Karpas-422 (cell line): ENCODE results near the gene PTPRM. TPM values are rescaled to one million over a fixed set of nuclear protein-coding genes. Genes with fewer than 3 reads are reported as not detected.

Source experiments
- DNase-seq: peaks from one replicate; pipeline ENCODE4 v3.0.0-alpha.2; 2015
- H2AFZ ChIP-seq: fragments of 200-600 bp; sonication (generic); 2 replicates; pipeline ENCODE4 v1.6.1; 2014; ENCODE audit warnings: antibody characterized with exemption, low read length, mixed read lengths
- H3K27ac ChIP-seq: fragments of 200-600 bp; sonication (generic); 2 replicates; pipeline ENCODE4 v1.5.1; 2014; ENCODE audit warnings: mild to moderate bottlenecking, low read length, moderate library complexity
- H3K27me3 ChIP-seq: fragments of 200-600 bp; sonication (generic); 2 replicates; pipeline ENCODE4 v1.6.1; 2014; ENCODE audit warnings: low read length, mixed read lengths
- H3K36me3 ChIP-seq: fragments of 200-600 bp; sonication (generic); 2 replicates; pipeline ENCODE4 v1.6.1; 2014; ENCODE audit warnings: low read length, mixed read lengths; ENCODE audit not compliant: insufficient read depth
- H3K4me1 ChIP-seq: fragments of 200-600 bp; sonication (generic); 2 replicates; pipeline ENCODE4 v1.6.1; 2014; ENCODE audit warnings: mild to moderate bottlenecking, low read length, mixed read lengths
- H3K4me2 ChIP-seq: fragments of 200-600 bp; sonication (generic); 2 replicates; pipeline ENCODE4 v1.6.1; 2014; ENCODE audit warnings: low read length, low read depth, mild to moderate bottlenecking; ENCODE audit not compliant: poor library complexity, severe bottlenecking
- H3K4me3 ChIP-seq: fragments of 200-600 bp; sonication (generic); 2 replicates; pipeline ENCODE4 v1.5.1; 2014; ENCODE audit warnings: mild to moderate bottlenecking, antibody characterized with exemption, low read length, mixed read lengths
- H3K79me2 ChIP-seq: fragments of 200-600 bp; sonication (generic); 2 replicates; pipeline ENCODE4 v1.6.1; 2014; ENCODE audit warnings: mild to moderate bottlenecking, low read length, mixed read lengths
- H3K9ac ChIP-seq: fragments of 200-600 bp; sonication (generic); 2 replicates; pipeline ENCODE4 v1.6.0; 2014; ENCODE audit warnings: low read length
- H3K9me2 ChIP-seq: fragments of 200-600 bp; sonication (generic), shearing (Covaris generic); replicated peaks from 2 replicates; pipeline ENCODE4 v1.6.0; 2014; ENCODE audit warnings: mild to moderate bottlenecking, low read length, moderate library complexity; ENCODE audit not compliant: insufficient read depth
- H3K9me3 ChIP-seq: fragments of 300-700, 200-600 bp; sonication (generic); 2 replicates; pipeline ENCODE4 v1.6.1; 2014; ENCODE audit warnings: low read length, mixed read lengths
- H4K20me1 ChIP-seq: fragments of 200-600 bp; sonication (generic); 2 replicates; pipeline ENCODE4 v1.6.1; 2014; ENCODE audit warnings: mild to moderate bottlenecking, antibody characterized with exemption, low read length, low read depth; ENCODE audit not compliant: insufficient read depth
- total RNA-seq: library from RNA; depleted of rRNA; stranded (reverse); fragments of >200 nt; shearing (Covaris generic); gene quantifications from 2 replicates; pipeline ENCODE4 v1.2.3, GENCODE V29; 2014; ENCODE audit warnings: low replicate concordance

The PTPRM gene
- total RNA-seq, 1 experiment from 2014 or later = not detected

DNA sequence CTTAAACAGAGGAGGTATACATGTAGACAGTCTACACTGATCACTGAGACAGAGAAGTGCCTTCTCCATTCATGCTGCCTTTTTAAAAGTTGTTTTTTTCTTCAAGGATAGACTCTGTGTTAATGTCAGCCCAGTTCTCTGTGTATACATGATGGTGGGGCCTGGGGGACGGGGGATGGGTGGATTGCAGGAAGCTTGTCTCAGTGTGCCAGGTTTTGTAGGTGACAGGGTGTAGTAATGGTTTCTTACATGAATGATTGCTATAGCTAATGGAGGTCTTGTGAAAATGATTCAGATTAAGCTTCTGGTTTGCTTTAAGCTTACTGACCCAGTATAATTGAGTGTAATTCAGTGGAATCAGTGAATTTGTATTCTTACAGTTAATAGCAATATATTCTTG, 423.6 kb downstream of the PTPRM start:
- Histone ChIP-seq H2AFZ (no peak overlapping the region), H4K20me1 (no peaks in the 10 kb centered on the region), H3K9me3 (peaks cover 8% of the 10 kb centered on the region; the same call in 1 of the 2 replicates), H3K4me1 (no peaks in the 10 kb centered on the region), H3K9ac (no peak overlapping the region), H3K79me2 (no peaks in the 10 kb centered on the region), H3K4me2 (no peak overlapping the region), H3K27ac (no peak overlapping the region), H3K4me3 (no peak overlapping the region), H3K36me3 (no peaks in the 10 kb centered on the region), H3K27me3 (0 out of 2 replicates have a peak, but pooled peaks cover 3% of the 10 kb centered on the region), H3K9me2 (no peaks in the 10 kb centered on the region)
- DNase-seq = no peak

DNA sequence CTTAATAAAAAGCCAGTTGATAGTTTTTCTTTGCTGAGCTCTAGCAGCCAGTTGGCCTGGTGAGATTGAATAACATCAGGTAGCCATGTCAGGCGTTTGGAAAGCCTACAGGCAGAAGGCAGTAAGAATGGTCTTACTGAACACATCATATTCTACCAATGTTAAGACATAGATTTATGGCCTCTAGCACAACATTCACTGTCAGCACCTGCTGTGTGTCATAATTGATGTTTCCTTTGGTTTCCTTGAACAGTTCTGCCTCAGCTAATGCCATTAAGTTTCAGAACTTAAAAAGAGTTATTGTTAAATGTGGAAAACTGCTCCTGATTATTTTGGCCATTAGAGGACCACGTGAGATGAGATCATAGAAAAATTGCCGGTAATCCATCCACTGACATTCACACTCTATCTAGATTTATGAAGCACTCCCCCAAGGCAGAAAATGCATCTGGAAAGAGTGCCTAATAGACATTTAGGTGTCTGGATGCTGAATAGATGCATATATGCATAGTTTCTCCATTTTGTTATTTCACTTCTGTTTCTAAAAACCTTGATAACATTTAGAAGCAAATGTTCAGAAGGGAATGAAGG, 434.7 kb downstream of the PTPRM start:
- Histone ChIP-seq H3K36me3 (no peaks in the 10 kb centered on the region), H2AFZ (no peak overlapping the region), H3K27me3 (no peaks in the 10 kb centered on the region), H3K4me1 (no peaks in the 10 kb centered on the region), H4K20me1 (no peaks in the 10 kb centered on the region), H3K27ac (no peak overlapping the region), H3K4me3 (no peak overlapping the region), H3K4me2 (no peak overlapping the region), H3K9me3 (no peaks in the 10 kb centered on the region), H3K9ac (no peak overlapping the region), H3K79me2 (no peaks in the 10 kb centered on the region), H3K9me2 (no peaks in the 10 kb centered on the region)
- DNase-seq = no peak

GRCh38 chr18:8003878-8004675, 437.0 kb downstream of the PTPRM start:
- H3K4me2 ChIP-seq = no peak overlapping the region
- H3K36me3 ChIP-seq = no peaks in the 10 kb centered on the region
- H3K27me3 ChIP-seq = no peaks in the 10 kb centered on the region
- no peak overlapping the region for H3K27ac ChIP-seq
- no peak overlapping the region for H3K9ac ChIP-seq
- H2AFZ ChIP-seq = no peak overlapping the region
- no peaks in the 10 kb centered on the region for H3K9me2 ChIP-seq
- no peak for DNase-seq
- H3K9me3 ChIP-seq = no peaks in the 10 kb centered on the region
- no peaks in the 10 kb centered on the region for H4K20me1 ChIP-seq
- no peaks in the 10 kb centered on the region for H3K79me2 ChIP-seq
- no peaks in the 10 kb centered on the region for H3K4me1 ChIP-seq
- H3K4me3 ChIP-seq = no peak overlapping the region

DNA sequence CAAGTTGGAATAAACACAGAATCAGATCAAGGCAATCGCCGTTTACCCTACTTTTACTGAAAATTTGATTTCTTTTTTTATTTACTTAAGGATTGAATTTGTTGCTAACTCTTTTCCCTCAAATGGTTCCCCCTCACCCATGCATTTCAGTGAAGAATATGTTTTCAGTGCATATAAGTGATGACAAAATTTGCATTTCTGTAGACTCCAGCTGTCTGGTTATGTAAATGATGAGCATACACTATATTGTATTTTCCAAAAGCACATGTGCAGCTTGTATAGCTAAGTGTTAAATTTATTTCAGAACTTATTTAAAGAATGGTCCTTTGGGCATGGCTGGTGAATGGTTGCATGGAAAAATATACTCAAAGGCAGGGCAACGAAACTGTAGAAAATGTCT, 437.7 kb downstream of the PTPRM start:
- Histone ChIP-seq H3K4me3 (no peak overlapping the region), H3K9me2 (no peaks in the 10 kb centered on the region), H3K4me1 (no peaks in the 10 kb centered on the region), H3K36me3 (no peaks in the 10 kb centered on the region), H3K4me2 (no peak overlapping the region), H3K79me2 (no peaks in the 10 kb centered on the region), H2AFZ (no peak overlapping the region), H3K27ac (no peak overlapping the region), H3K9ac (no peak overlapping the region), H3K27me3 (no peaks in the 10 kb centered on the region), H3K9me3 (no peaks in the 10 kb centered on the region), H4K20me1 (no peaks in the 10 kb centered on the region)
- DNase-seq = no peak

GRCh38 chr18:8005870-8006569, 438.9 kb downstream of the PTPRM start:
- H3K4me1 ChIP-seq = no peaks in the 10 kb centered on the region
- no peak overlapping the region for H3K27ac ChIP-seq
- no peaks in the 10 kb centered on the region for H3K79me2 ChIP-seq
- H4K20me1 ChIP-seq = no peaks in the 10 kb centered on the region
- H3K9me3 ChIP-seq = no peaks in the 10 kb centered on the region
- no peaks in the 10 kb centered on the region for H3K9me2 ChIP-seq
- no peak overlapping the region for H3K4me3 ChIP-seq
- no peak overlapping the region for H2AFZ ChIP-seq
- no peak for DNase-seq
- no peak overlapping the region for H3K9ac ChIP-seq
- H3K27me3 ChIP-seq = no peaks in the 10 kb centered on the region
- no peak overlapping the region for H3K4me2 ChIP-seq
- no peaks in the 10 kb centered on the region for H3K36me3 ChIP-seq

DNA sequence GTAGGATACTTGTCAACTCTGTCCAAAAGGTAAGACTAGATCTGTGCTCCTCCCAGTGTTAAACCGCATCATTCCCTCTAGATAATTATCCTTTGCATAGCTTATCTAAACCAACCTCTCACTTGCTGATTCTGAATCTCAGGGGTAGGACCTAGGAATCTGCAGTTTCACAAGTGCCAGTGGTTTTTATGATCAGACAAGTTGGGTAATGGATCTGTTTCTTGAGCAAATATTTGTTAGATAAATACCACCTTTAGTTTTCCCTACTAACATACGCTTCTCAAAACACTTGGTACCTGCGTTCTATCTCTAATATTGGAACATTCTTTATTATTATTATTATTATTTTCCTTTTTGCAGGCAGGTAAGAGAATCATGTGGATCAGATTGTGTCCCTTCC, 439.9 kb downstream of the PTPRM start:
- no peak overlapping the region for H3K4me3 ChIP-seq
- H3K79me2 ChIP-seq = no peaks in the 10 kb centered on the region
- H3K27ac ChIP-seq = no peak overlapping the region
- H3K9ac ChIP-seq = no peak overlapping the region
- no peak overlapping the region for H2AFZ ChIP-seq
- no peak overlapping the region for H3K4me2 ChIP-seq
- no peaks in the 10 kb centered on the region for H3K36me3 ChIP-seq
- no peaks in the 10 kb centered on the region for H3K27me3 ChIP-seq
- no peaks in the 10 kb centered on the region for H3K9me3 ChIP-seq
- no peak for DNase-seq
- H3K9me2 ChIP-seq = no peaks in the 10 kb centered on the region
- no peaks in the 10 kb centered on the region for H4K20me1 ChIP-seq
- H3K4me1 ChIP-seq = no peaks in the 10 kb centered on the region

DNA sequence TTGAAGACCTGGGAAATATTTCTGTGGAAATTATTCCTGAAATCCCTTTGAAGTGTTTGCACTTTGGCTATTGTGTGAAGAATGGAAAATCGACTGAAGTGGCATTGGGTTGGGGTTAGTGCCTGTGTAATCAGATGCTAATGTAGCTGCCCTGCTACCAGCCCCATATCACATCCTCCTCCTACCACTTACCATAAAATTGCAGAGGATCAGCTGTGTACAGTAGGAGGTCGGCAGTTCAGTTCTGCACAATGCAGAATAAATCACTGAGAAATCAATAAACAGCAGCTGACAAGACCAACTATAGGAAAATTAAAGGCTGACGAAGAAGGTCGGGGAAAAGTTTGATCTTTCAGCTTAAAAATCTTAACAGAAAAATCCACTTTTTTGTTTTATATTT, 440.9 kb downstream of the PTPRM start:
- no peak overlapping the region for H2AFZ ChIP-seq
- H4K20me1 ChIP-seq = no peaks in the 10 kb centered on the region
- no peaks in the 10 kb centered on the region for H3K36me3 ChIP-seq
- no peaks in the 10 kb centered on the region for H3K9me2 ChIP-seq
- no peaks in the 10 kb centered on the region for H3K9me3 ChIP-seq
- DNase-seq = no peak
- no peaks in the 10 kb centered on the region for H3K27me3 ChIP-seq
- no peaks in the 10 kb centered on the region for H3K4me1 ChIP-seq
- H3K27ac ChIP-seq = no peak overlapping the region
- no peak overlapping the region for H3K9ac ChIP-seq
- H3K4me2 ChIP-seq = no peak overlapping the region
- H3K4me3 ChIP-seq = no peak overlapping the region
- H3K79me2 ChIP-seq = no peaks in the 10 kb centered on the region

- H3K36me3 ChIP-seq = no peaks in the 10 kb centered on the region
- no peak overlapping the region for H3K4me2 ChIP-seq
- no peaks in the 10 kb centered on the region for H3K27me3 ChIP-seq
- no peaks in the 10 kb centered on the region for H3K9me2 ChIP-seq
- H3K4me1 ChIP-seq = no peaks in the 10 kb centered on the region
- no peak for DNase-seq
- no peaks in the 10 kb centered on the region for H4K20me1 ChIP-seq
- H3K4me3 ChIP-seq = no peak overlapping the region
- no peaks in the 10 kb centered on the region for H3K79me2 ChIP-seq
- no peak overlapping the region for H3K9ac ChIP-seq
- no peak overlapping the region for H2AFZ ChIP-seq
- H3K27ac ChIP-seq = no peak overlapping the region
- no peaks in the 10 kb centered on the region for H3K9me3 ChIP-seq
Measured at GRCh38 chr18:8011361-8011760, 444.2 kb downstream of the PTPRM start.
